A673 (cell line): Measurements from ENCODE around the gene BMP8A.

Experiments
- EZH2 ChIP-seq: fragments of 200-600 bp; sonication (generic); IDR thresholded peaks from 2 replicates; pipeline ENCODE4 v1.6.1; 2017; ENCODE audit warnings: borderline replicate concordance, low read depth, mild to moderate bottlenecking, mixed read lengths, antibody characterized with exemption, low read length; ENCODE audit not compliant: poor library complexity, severe bottlenecking
- TF ChIP-seq, protein P1 (sequence below): fragments of 300-800, 200-600 bp; sonication (generic); conservative IDR thresholded peaks from 2 replicates; pipeline ENCODE4 v1.5.1; 2017; ENCODE audit warnings: low read depth, mild to moderate bottlenecking, antibody characterized with exemption, low read length, moderate library complexity, mixed read lengths

DNA sequence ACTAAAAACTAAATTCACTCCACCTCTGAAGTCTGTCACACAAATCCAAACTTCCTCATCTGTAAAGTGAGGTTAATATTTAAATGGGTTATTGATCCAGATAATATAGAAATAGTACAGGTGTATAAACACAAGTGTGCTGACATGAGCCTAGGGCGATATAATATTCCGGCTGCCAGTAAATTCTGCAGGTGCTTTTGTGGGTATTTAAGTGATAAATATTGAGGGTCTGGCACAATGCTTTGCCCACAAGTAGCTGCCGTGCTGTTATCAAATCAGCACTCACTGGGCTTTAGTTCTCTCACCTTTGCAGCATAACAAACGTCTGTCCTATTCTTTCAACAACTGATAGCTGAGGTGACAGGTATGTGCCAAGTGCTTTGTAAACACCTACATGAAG is 77.6 kb downstream of the BMP8A start:
- TF ChIP-seq, protein P1, sequence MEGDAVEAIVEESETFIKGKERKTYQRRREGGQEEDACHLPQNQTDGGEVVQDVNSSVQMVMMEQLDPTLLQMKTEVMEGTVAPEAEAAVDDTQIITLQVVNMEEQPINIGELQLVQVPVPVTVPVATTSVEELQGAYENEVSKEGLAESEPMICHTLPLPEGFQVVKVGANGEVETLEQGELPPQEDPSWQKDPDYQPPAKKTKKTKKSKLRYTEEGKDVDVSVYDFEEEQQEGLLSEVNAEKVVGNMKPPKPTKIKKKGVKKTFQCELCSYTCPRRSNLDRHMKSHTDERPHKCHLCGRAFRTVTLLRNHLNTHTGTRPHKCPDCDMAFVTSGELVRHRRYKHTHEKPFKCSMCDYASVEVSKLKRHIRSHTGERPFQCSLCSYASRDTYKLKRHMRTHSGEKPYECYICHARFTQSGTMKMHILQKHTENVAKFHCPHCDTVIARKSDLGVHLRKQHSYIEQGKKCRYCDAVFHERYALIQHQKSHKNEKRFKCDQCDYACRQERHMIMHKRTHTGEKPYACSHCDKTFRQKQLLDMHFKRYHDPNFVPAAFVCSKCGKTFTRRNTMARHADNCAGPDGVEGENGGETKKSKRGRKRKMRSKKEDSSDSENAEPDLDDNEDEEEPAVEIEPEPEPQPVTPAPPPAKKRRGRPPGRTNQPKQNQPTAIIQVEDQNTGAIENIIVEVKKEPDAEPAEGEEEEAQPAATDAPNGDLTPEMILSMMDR, result no peak
- TF ChIP-seq EZH2, result no peak
